NCI-H510A treated with DMSO at 0.1 percent for 48 hours (cell line): ENCODE measurements around the gene CNTN5.
"Not testable (repeated sequence)": the region's sequence is repeated elsewhere in the genome, so short reads cannot be mapped to it uniquely, and the experiment has no call there.

Experiments used
- DNase-seq: peaks from one replicate; lab custom pipeline; 2025; lab: John Stamatoyannopoulos, UW

Gene CNTN5

DNA sequence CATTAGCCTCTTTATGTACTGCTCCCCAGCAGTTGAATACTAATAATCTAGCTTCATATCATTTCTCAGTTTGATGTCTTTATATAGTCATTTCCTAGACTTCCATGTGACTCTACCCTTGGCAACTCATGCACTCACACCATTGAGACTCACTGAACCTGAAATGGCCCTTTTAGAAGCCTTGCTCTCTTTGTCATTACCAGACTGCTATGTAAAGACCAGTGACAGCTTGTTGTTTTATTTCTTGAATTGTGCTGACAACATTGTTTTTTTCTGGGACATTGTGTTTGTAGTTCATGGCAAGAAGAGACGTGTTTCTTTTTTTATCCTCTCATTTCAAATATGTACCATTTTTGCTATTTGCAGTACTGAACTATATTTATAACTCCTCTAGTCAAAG, 256.5 kb downstream of the CNTN5 start:
- DNase-seq = no peak

DNA sequence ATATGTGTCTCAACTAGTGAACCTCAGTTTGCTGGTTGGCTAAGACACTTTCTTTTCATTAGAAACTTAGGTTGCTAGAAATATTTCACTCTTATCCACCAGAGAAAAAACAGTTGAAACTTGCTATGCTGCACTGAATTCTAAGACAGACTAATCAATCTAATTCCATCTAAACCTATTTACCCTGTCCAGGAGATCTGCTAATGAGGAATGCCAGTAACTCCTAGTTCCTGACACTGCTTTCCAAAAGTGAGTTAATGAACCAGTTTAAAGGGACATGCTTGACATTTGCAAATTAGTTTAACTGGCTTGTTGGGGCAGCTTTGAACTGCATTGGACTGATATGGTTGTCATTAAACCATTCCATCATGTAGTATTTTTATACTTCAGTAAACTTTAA, 258.5 kb downstream of the CNTN5 start:
- DNase-seq = no peak

DNA sequence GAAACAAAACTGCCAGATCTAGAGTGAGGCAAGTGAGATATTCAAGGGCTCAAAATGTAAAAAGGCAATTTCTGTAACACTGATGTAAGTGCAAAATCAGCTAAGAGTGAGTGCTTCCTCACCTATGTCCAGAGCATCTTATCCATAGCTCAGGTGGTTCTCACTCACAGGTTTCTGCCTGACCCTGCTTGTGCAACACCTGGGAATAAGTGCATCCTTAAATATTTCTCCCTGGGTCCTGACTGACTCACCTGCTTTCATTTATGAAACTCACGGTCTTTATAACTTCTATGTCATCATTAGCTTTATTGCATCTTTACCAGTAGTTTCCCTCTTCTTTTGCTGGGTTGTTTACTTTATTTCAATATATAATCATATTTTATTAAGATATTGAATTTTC, 260.6 kb downstream of the CNTN5 start:
- DNase-seq = no peak

DNA sequence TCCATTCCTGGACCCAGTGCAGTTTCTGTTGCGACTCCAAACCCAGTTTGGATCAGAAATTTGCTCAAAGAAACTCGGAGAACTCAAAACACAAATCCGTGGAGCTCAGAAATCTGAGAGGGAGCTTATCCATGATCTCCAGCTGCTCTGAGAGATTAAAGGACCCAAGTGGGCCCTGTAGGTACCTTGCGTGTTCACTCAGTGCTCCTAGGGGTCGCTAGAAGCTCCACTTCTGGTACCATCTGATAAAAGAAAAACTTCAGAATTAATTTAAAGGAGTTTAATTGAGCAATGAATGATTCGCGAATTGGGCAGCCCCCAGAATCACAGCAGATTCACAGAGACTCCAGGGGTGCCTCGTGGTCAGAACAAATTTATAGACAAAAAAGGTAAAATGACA, 277.2 kb downstream of the CNTN5 start:
- DNase-seq = not testable (repeated sequence)

DNA sequence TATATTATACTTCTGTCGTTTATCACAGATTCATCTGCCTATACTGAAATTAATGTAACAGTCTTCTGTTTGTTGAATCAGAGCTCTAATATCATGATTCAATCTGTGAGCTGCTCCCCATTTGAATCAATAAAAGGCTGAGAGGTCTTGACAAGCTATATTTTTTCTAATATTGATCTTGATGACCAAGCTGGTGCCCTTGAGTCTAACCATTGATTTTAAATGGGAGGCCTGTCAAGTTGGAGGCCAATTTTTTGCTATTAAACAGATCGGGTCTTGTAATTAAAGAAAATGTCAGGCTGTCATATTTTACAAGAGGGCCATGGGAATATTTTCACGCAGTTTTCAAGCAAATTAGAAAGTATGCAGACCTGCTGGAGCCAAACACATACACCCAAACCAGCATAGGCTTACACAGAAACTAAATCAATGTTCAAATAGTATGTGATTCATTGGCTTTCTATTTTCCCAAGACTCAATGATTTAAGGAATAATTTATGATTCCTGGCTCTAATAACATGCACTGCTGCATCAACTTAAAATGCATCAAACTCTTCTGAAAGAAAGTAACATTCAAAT, 286.9 kb downstream of the CNTN5 start:
- DNase-seq = no peak

DNA sequence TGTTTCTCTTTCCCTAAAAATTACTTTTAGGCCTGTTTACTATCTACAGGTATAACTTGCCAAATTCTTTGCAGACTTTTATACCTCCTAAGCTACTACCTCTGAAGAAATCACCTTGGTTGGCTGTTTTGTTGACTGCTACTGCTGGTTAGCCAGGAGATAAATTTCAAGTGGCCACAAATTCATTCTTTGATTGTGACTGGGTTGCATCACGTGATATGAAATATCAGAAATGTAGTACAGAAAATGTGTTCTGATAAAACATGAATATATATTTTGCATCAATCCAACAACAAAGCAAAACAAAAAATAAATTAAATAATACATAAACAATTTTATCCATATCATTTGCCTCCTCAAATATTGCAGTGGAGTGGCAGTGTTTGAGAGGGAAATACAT, 291.1 kb downstream of the CNTN5 start:
- no peak for DNase-seq

DNA sequence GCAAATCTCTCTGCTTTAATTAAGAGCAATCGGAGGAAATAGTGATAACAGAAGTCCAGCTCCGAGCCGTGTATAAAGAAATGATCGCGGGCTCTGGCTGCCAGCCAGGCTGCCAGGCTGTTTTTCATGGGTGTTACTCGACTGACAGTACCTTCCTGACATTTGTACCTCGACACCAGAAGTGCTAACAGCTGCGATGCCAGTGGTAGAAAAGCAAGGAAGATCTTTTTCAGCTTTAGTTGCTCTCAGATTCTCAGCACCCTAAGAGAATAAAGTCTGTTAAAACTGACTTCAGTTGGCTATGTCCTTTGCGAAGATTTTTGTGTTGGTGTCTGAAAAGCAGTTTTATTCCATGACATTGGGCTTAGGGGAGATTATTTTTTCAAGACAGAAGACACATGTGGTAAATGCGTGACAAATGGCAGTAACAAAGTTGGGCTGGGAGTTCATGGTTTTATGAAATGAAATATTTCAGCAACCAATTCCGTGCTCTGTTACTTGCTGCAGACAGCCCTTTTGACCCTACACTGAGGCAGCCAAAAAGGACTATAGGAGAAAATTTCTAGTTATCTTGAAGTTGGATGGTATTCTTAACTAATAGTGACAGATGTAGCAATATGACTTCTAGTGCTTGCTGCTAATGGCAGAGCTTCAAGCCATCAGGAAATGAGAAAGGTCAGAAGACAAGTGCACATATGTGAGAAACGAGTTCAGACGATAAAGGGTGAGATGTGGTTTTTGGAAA, 296.2 kb downstream of the CNTN5 start:
- peak; percentile 0 for DNase-seq

DNA sequence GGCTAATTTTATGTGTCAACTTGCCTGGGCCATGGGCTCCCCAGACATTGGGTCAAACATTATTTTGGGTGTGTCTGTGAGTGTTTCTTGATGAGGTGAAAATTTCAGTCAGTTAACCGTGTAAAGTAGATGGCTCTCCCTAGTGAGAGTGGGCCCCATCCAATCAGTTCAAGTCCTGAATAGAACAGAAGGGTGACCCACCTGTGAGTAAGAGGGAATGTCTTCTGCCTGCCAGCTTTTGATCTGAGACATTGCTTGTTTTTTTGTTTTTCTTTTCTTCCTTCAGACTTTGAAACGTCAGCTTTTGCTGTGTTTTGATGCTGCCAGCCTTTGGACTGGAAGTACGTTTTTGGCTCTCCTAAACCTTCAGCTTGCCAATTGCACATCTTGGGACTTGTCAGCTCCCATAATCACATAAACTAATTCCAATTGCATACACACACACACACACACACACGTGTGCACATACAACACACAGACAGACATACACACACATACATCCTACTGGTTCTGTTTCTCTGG, 300.1 kb downstream of the CNTN5 start:
- DNase-seq = no peak

DNA sequence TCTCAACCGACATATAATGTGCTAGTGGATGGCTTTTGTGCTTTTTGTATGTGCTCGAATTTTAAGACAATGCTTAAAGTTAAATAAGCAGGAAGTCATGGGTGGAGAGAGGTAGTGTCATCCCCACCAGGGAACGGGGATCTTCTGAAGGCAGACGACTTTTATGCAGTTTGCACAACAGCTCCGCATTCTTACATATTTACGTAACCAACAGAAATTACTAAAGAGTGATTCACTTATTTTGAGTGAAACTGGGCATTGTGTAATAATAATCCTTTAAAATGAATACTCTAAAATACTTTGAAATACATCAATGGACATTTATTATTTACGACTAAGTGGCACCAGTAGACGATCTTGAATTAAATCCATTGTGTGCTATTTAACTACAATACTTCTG, 305.1 kb downstream of the CNTN5 start:
- DNase-seq = no peak

DNA sequence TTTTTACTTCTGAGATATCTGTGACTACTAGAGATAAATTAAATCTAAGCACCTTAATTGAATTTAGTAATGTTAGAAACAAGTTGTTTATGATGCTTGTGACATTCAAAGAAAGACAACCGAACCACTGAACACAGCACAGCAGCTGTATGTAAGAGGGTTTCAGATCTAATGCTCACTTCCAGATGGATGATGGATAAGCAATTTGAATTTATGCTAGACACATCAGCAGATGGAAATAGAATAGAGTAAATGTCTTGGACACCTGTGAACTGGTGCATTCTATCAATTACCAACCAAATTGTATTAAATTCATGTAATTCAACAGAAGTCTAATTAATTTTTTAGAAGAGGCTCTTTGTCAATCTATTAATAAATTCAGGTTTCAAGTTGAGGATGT, 306.3 kb downstream of the CNTN5 start:
- no peak for DNase-seq

DNA sequence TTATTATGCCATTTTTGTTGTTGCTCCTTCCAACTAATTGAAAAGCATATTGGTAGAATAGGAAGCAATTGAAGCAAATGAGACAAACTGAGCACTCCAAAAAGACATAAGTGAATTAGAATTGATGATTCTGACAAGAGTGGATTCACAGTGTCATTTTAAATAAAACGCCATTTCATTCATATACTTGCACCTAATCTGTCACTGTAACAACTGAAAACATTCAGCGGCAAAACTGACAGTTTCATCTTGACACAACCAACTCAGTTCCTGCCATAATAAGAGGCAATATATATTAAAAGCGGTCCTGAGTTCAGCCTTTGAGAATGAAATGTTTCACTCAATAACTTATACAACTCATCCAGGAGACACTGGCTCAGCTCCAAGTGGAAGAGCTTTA, 306.8 kb downstream of the CNTN5 start:
- DNase-seq = no peak

DNA sequence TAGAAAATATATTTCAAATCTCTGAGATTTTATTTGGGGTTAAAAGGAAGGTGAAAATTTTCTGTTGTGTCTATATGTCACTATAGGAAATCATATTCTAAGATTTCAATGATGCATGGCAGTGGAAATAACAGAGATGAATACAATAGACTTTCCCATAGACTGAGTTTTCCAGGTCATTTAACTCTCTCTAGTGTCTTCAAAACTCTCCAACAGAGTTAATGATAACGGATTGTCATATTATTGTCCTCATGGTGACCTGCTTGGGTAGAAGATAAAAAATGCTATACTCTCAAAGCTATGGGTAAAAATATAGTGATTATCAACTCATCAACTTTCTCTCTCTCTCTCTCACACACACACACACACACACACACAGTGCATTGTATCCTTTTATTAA, 312.9 kb downstream of the CNTN5 start:
- no peak for DNase-seq

DNA sequence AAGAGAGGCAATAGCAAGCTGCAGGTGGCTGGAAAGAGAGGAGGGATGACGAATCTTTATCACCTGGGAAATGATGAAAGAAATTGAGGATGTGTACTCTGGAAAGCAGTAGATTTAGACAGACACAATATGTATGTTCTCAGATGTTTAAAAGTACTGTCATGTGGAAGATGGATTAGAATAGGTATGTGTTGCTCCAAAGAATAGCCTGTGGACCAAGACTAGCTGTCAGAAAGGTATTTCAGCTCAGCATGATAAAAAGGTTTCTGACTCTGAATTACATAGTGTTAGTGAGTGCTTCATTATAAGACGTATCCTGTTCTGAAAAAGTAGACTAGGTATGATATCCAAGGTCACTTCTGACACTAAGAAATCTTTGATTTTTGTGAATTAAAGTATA, 322.4 kb downstream of the CNTN5 start:
- no peak for DNase-seq

DNA sequence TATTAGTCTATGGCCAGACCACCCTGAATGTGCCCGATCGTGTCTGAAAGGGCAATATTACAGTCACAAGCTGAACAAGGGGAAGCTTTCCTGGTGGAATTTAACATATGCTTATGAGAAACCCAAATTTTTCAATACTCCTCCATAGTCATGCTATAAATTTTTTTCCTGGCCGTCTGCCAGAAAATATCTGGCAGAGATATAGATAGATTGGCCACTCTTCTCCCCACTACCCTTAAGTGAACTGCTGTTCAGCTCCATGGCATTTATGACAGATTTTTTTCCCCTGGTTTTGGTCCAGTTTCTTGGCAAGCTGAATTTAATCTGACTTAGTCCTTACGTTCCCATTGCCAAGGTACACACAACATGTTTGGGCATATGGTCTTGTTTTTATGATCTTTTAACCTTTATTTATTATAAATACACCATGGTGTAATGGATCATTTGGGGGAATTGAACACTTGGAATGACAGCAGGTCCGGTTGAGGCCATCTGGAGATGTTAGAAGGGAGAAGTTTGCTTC, 328.5 kb downstream of the CNTN5 start:
- DNase-seq = no peak

DNA sequence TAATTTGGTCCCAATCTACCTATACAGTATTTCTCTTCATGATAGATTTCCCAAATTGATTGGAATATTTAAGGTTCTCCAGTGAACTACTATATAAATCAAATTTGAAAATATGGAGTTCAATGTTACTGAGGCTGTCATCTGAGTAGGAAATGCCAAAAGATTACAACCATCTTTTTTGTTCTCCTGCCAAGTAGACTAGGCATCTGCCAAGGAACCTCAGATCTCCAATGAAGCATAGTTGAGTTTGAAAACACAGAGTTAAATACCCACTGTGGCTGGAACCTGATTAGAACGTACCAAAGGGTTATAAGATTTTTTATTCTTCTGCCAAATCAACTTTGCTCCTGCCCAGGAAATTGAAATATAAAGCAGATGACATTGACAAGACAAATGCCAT, 330.9 kb downstream of the CNTN5 start:
- no peak for DNase-seq

DNA sequence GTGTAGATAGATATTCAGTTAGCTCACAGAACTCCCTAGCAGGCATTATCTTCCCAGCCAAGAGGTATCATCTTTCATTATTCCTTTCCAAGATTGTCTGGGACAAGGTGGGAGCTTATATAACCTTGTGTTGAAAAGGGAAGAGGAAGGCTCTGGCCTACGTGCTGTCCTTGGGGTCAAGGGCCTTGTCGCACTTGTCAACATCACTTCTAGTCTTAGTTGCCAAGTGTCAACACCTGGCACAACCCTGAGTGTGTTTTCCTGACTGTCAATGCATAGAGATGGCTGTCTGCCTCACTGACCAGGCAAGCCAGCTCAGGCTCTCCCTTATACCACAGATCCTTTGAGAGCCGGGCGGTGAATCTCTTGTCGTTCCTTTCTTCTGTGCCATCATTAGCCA, 331.9 kb downstream of the CNTN5 start:
- DNase-seq = no peak

DNA sequence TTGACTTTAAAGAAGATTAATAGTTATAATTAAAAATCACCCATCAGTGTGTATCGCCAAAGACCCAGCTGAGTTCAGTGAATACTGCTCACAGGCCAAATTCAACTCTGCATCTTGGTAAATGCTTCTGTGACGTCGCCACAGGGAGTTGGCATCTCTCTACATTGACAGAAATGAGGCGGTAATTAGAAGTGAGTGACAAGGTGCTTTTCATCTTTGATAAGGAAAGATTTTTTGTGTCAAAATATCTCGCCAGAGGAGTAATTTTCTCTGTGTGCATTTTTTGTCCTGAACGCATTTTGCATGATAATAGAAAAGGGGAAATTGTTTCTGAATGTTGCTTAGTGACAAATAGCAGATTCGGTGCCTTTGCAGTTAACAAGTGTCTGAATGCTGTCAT, 345.8 kb downstream of the CNTN5 start:
- DNase-seq = no peak

DNA sequence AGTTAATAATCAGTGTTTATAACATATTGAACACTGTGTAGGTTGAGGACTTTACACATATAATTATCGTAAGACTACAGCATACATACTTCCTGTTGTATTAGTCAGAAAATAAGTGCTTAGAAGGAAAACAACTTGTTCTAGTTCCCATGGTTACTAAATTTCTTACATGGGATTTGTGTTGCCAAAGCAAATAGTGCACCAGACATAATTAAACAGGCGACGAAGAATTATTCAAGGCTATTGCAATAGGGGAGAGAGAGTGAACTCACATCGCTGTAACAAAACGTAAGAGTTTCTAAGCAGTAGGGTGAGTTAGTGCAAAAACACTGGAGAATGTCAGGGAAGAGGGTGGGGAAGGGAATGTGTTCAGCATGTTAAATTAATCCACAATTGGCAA, 347.8 kb downstream of the CNTN5 start:
- no peak for DNase-seq

DNA sequence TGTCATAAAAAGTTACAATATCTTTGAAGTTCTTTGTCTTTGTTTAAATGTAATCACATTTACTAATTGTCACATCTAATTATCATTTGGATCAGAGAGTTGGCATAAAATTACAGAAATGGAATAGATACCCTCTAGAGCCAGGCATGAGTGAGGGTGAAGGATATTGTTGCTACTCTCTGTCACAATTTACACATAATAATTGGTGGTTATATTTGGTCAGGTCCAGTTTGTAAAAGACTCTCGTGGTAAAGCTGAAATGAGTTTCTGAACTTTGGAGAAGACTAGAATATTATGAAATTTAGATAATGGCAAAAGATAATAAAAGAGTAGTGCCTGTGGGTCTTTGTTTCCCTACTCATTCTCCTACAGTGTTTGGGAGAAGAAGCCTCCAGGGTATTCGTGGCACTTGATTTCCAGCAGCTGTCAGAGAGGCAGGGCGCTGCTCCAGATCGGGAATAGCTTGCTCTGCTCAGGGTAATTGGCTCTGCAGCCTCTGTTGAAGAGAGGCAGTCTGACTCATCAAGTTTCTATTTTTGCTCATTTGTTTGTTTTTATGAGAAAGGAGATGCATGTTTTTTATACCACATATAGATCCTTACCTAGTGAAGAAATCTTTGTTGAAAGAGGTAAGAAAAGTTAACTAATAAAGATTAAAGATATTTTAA, 349.9 kb downstream of the CNTN5 start:
- no peak for DNase-seq

DNA sequence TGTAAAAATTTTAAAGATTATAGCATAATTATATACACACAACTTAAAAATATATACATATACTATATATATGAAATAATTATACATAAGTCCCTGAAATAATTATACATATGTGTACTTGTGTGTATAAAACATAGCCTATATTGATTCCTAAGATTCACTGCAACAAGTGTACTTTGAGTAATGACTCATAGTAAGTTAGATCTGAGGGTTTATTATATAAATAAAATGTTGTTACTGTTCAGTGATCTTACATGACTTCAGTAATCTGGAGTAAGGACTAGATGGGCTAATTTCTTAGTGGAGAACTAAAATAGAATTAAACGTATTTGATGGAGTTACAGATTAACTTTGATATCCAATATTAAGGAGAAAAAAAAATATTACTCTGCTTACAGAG, 350.5 kb downstream of the CNTN5 start:
- DNase-seq = no peak

DNA sequence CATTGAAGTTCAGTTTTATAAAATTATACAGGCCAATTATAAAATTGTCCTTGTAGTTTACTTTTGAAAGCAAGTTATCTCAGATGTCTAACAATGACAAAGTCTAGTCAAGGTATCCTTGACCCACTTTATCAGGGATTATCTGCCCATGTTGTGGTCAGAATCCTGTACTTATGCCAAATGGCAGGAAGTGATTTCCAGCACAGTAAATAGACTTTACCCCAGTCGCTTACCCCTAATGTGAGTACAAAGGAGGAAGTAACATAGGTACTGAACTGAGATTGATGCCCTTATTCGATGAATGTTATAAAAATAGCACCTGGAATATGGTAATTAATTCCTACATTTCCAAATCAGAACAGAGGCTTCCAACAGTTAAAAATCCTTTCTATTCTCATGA, 355.7 kb downstream of the CNTN5 start:
- DNase-seq = no peak

DNA sequence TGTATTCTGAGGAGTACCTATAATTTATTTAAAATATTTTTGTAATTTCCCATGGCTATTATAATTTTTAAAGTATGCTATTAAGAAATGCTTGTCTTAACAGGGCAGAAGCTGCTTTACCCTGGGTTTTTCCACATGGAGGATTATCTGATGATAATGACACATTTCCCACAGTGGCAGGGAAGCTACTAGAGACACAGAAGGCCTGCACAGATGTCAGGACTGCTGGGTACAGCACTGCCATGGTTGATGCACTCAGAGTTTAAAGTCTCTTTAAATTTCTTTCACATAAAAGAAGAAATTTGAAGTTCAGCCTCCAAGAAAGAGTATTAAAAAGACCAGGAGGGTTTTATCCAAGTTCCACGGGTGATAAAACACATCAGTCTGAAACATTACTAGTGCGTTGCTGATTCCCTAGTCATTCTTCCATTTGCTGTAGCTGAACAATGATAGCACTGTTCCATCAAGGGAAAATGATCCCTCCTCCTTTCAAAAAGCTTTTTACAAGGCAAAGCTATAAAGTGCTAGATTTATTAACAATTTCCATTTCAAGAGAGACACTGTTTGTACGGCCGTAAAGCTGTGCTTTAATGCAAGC, 363.0 kb downstream of the CNTN5 start:
- DNase-seq = no peak

DNA sequence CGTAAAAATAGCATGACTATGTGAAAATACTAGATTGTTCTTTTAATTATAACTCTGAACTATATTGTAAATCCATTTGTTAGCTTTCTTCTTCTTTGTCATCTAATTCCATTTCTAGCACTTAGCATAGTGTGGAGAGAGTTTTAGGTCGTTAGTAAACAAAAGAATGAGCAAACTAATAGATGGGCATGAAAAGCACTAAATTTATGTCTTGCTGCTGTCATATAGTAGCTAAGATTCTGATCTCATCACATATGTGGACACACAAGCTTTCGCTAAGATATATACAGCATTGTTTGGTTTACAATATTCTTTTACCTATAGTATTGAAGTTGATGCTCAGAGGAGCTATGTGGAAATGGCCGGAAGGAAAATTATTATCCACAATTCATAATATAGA, 370.5 kb downstream of the CNTN5 start:
- DNase-seq = no peak
